CD4-positive, alpha-beta memory T cell (primary cell): Measurements from ENCODE around the gene AKIRIN2. TPM values are rescaled to one million over a fixed set of nuclear protein-coding genes. Genes with fewer than 3 reads are reported as not detected.
"Not testable (repeated sequence)": the region's sequence is repeated elsewhere in the genome, so short reads cannot be mapped to it uniquely, and the experiment has no call there.

Experiments
- CTCF ChIA-PET: fragments of 350-600 bp; sonication (Branson Sonifier 250); formaldehyde crosslinking; loops from one replicate; lab custom pipeline; 2021; ENCODE audit warnings: inconsistent platforms; ENCODE audit not compliant: partially characterized antibody; lab: Charles Lee
- POLR2A ChIA-PET: fragments of 350-600 bp; sonication (Branson Sonifier 250); formaldehyde crosslinking; loops from one replicate; lab custom pipeline; 2021; ENCODE audit not compliant: partially characterized antibody; lab: Charles Lee
- DNase-seq, 5 donors: peaks; one replicate each; pipeline versions ENCODE4 v3.0.0 to v3.0.0-alpha.2; 2020 to 2022; ENCODE audit warnings: mixed read lengths in 1 of 5
- H3K27ac ChIP-seq: one replicate; pipeline ENCODE4 v1.7.0; 2013; ENCODE audit warnings: low read depth, low read length
- H3K27me3 ChIP-seq: 2 replicates; pipeline ENCODE4 v1.7.0; 2013; ENCODE audit warnings: mild to moderate bottlenecking, low read length, moderate library complexity; ENCODE audit not compliant: insufficient read depth
- H3K36me3 ChIP-seq: 2 replicates; pipeline ENCODE4 v1.7.0; 2013; ENCODE audit warnings: mild to moderate bottlenecking, low read length, moderate library complexity; ENCODE audit not compliant: insufficient read depth
- H3K4me1 ChIP-seq: 2 replicates; pipeline ENCODE4 v1.7.0; 2013; ENCODE audit warnings: mild to moderate bottlenecking, low read length, moderate library complexity; ENCODE audit not compliant: insufficient read depth
- H3K4me3 ChIP-seq, 2 donors: one replicate each; pipeline ENCODE4 v1.7.0; 2013; ENCODE audit warnings: low read length in 2 of 2, mild to moderate bottlenecking in 1 of 2
- H3K9me3 ChIP-seq, 2 donors: one replicate each; pipeline ENCODE4 v1.7.0; 2013; ENCODE audit warnings: low read length in 2 of 2, control low read depth in 1 of 2; ENCODE audit not compliant: control insufficient read depth in 1 of 2
- H3K27ac Mint-ChIP-seq, 7 donors: one replicate each; pipeline ENCODE4 v1.8.0; 2020 to 2021; ENCODE audit warnings: mixed read lengths in 7 of 7, mild to moderate bottlenecking in 6 of 7, inconsistent platforms in 3 of 7, moderate library complexity in 3 of 7
- H3K27me3 Mint-ChIP-seq, 2 donors: one replicate each; pipeline ENCODE4 v1.8.0; 2020 to 2021; ENCODE audit warnings: mixed read lengths in 2 of 2
- H3K36me3 Mint-ChIP-seq, 2 donors: one replicate each; pipeline ENCODE4 v1.8.0; 2020 to 2021; ENCODE audit warnings: mixed read lengths in 2 of 2, inconsistent platforms in 1 of 2, mild to moderate bottlenecking in 1 of 2
- H3K4me1 Mint-ChIP-seq, 4 donors: one replicate each; pipeline ENCODE4 v1.8.0; 2020 to 2021; ENCODE audit warnings: mixed read lengths in 4 of 4, mild to moderate bottlenecking in 1 of 4
- H3K4me3 Mint-ChIP-seq, 8 donors: one replicate each; pipeline ENCODE4 v1.8.0; 2020 to 2021; ENCODE audit warnings: mixed read lengths in 8 of 8, mild to moderate bottlenecking in 7 of 8, moderate library complexity in 6 of 8, inconsistent platforms in 3 of 8
- H3K9me3 Mint-ChIP-seq, 8 donors: one replicate each; pipeline ENCODE4 v1.8.0; 2020 to 2021; ENCODE audit warnings: mixed read lengths in 8 of 8, mild to moderate bottlenecking in 5 of 8, inconsistent platforms in 3 of 8, moderate library complexity in 1 of 8
- intact Hi-C: fragments of 100-400 bp; cut with micrococcal nuclease; formaldehyde crosslinking; loops from one replicate; pipeline ENCODE4 v1.15.1; 2023
- polyA plus RNA-seq, 2 donors: library from polyadenylated mRNA; unstranded; fragments of 300-500 nt; fragmentation: Illumina TruSeq; gene quantifications; one replicate each; pipeline ENCODE4 v1.2.3, GENCODE V29; 2021
- total RNA-seq, 2 experiments: library from RNA; stranded (reverse); gene quantifications; one replicate each; pipeline ENCODE4 v1.2.3, GENCODE V29; 2021

AKIRIN2 gene
- total and polyA plus RNA-seq, 4 experiments from 2014 or later, result 49.3 to 69.8 (median 60.2) TPM

- H3K27ac ChIP-seq, H3K27me3 Mint-ChIP-seq, H3K36me3 ChIP-seq, H3K9me3 Mint-ChIP-seq, H3K4me3 Mint-ChIP-seq, DNase-seq, H3K27ac Mint-ChIP-seq, H3K9me3 ChIP-seq, intact Hi-C loops, H3K27me3 ChIP-seq, H3K4me3 ChIP-seq: not testable (repeated sequence)
- peaks cover 81% of the 10 kb centered on the region for H3K4me1 ChIP-seq
- Mint-ChIP-seq H3K4me1 (peaks cover 52 to 97% (median 74%) of the 10 kb centered on the region in 4 donors), H3K36me3 (peaks cover 12 to 24% of the 10 kb centered on the region in 2 donors)
- ChIA-PET CTCF (interaction anchor here (1.6 kb wide), 1 partner anchor 11 kb away, joined by 7 read pairs; no protein-coding TSS in a partner anchor), POLR2A (interaction anchor here (0.8 to 2.8 kb wide), 3 partner anchors 9 to 14 kb away, joined by 3 to 13 read pairs (median 4); partner anchors contain the start of gene AKIRIN2)
These were observed 14.1 kb downstream of the AKIRIN2 start for GRCh38 chr6:87687893-87688292.

GRCh38 chr6:87687296-87687695, 14.7 kb downstream of the AKIRIN2 start:
- Histone ChIP-seq H3K9me3 (no peaks in the 10 kb centered on the region), H3K27ac (no peak overlapping the region), H3K4me3 (no peak overlapping the region), H3K4me1 (peaks cover 80% of the 10 kb centered on the region), H3K27me3 (no peaks in the 10 kb centered on the region), H3K36me3 (no peaks in the 10 kb centered on the region)
- H3K36me3 Mint-ChIP-seq, result peaks cover 12 to 28% of the 10 kb centered on the region in 2 donors
- ChIA-PET CTCF (interaction anchor here (1.6 kb wide), 1 partner anchor 11 kb away, joined by 7 read pairs; no protein-coding TSS in a partner anchor), POLR2A (interaction anchor here (1.0 kb wide), 1 partner anchor 14 kb away, joined by 4 read pairs; the partner anchor contains the start of gene AKIRIN2)
- peaks cover 57 to 97% (median 75%) of the 10 kb centered on the region in 4 donors for H3K4me1 Mint-ChIP-seq
- H3K9me3 Mint-ChIP-seq, result peaks cover 0 to 2% (median 0%) of the 10 kb centered on the region in 8 donors
- intact Hi-C loops, result no loop called here
- no peak for DNase-seq
- no peaks in the 10 kb centered on the region for H3K27me3 Mint-ChIP-seq
- H3K27ac Mint-ChIP-seq, result peak overlapping the region in 3 of 7 donors; percentile 13 to 68 (median 47)
- H3K4me3 Mint-ChIP-seq, result peak overlapping the region in 3 of 8 donors; percentile 9 to 33 (median 28)

- Mint-ChIP-seq H3K4me1 (peaks cover 55 to 97% (median 74%) of the 10 kb centered on the region in 4 donors), H3K27ac (peak overlapping the region in 4 of 7 donors; percentile 13 to 68 (median 38)), H3K4me3 (peak overlapping the region in 4 of 8 donors; percentile 6 to 33 (median 27)), H3K36me3 (peaks cover 12 to 30% of the 10 kb centered on the region in 2 donors)
- H3K4me1 ChIP-seq, result peaks cover 79% of the 10 kb centered on the region
- H3K4me3 ChIP-seq, H3K9me3 ChIP-seq, H3K27me3 ChIP-seq, H3K27ac ChIP-seq, DNase-seq, H3K36me3 ChIP-seq, H3K27me3 Mint-ChIP-seq, H3K9me3 Mint-ChIP-seq, intact Hi-C loops, POLR2A ChIA-PET: not testable (repeated sequence)
- CTCF ChIA-PET, result interaction anchor here (0.7 to 1.6 kb wide), 2 partner anchors 12 to 54 kb away, joined by 3 to 7 read pairs; no protein-coding TSS in a partner anchor
These were observed 15.3 kb downstream of the AKIRIN2 start for GRCh38 chr6:87686636-87687205.

DNA sequence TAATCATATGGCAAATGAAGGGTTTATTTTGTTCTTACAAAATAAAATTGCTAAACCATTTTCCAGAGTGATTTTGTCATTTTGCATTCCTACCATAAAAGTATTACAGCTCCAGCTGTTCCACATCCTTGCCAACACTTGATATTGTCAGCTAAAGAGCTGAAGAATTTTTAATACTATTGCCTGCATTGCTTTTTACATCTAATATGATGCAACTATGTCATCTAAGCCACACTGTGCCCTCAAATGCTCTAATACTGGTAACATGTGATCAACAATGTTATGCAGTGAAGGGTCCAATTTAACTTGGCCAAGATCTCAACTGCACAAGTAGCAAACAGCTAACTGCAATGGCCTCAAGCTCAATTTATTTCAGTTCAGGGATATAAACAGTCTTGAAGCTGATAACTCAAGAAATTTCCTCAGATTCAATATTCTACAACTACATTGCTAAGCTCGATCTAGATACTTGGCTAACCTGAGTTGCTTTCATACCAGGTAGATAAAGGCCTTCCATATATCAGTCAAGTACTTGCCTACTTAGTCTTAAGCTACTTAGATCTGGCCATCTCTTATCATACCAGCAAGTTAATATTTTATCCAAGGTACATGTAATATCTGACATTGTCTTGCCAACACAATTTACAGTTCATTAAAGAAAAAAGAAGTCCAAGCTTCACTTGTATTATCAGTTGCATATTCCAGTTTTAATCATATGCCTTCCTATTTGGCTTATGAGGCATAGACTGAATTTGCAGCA, 17.0 kb downstream of the AKIRIN2 start:
- no peak overlapping the region for H3K4me3 ChIP-seq
- H3K36me3 Mint-ChIP-seq, result peaks cover 21 to 35% of the 10 kb centered on the region in 2 donors
- no peaks in the 10 kb centered on the region for H3K27me3 ChIP-seq
- H3K27ac ChIP-seq, result no peak overlapping the region
- peak overlapping the region in 4 of 7 donors; percentile 3 to 87 (median 54) for H3K27ac Mint-ChIP-seq
- H3K9me3 Mint-ChIP-seq, result peaks cover 0 to 2% (median 0%) of the 10 kb centered on the region in 8 donors
- intact Hi-C loops, result no loop called here
- no peak for DNase-seq
- no peaks in the 10 kb centered on the region for H3K27me3 Mint-ChIP-seq
- ChIA-PET POLR2A (interaction anchor here (1.3 to 5.2 kb wide), 2 partner anchors 13 to 17 kb away, joined by 5 to 27 read pairs; partner anchors contain the start of gene AKIRIN2), CTCF (interaction anchor here (0.6 to 1.2 kb wide), 3 partner anchors 8 to 170 kb away, joined by 3 read pairs; no protein-coding TSS in a partner anchor)
- H3K4me1 ChIP-seq, result peaks cover 64% of the 10 kb centered on the region
- no peaks in the 10 kb centered on the region for H3K9me3 ChIP-seq
- no peaks in the 10 kb centered on the region for H3K36me3 ChIP-seq
- peak overlapping the region in 2 of 8 donors; percentile 5 to 39 for H3K4me3 Mint-ChIP-seq
- peaks cover 44 to 87% (median 64%) of the 10 kb centered on the region in 4 donors for H3K4me1 Mint-ChIP-seq

DNA sequence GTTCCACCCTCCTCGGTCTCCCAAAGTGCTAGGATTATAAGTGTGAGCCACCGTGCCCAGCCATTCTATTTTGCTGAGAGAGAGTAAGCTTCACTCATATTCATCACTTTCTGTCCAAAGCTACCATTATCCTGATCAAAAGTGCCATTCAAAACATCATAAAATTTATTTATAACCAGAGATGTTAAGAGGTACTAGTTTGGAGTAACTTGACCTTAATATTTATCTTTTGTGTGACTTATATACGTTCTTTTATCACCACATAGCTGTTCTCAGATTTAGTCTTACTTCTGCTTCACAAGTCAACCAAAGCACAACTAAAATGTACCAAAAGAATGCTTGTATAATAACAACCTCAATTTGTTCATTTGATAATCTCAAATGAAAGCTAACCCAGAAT, 18.1 kb downstream of the AKIRIN2 start:
- H3K27me3 Mint-ChIP-seq, result no peaks in the 10 kb centered on the region
- H3K36me3 Mint-ChIP-seq, result peaks cover 26 to 40% of the 10 kb centered on the region in 2 donors
- no peak overlapping the region for H3K4me3 ChIP-seq
- H3K27me3 ChIP-seq, result no peaks in the 10 kb centered on the region
- ChIA-PET POLR2A (interaction anchor here (1.3 to 5.2 kb wide), 2 partner anchors 15 to 18 kb away, joined by 5 to 27 read pairs; partner anchors contain the start of gene AKIRIN2), CTCF (interaction anchor here (1.2 kb wide), 1 partner anchor 30 kb away, joined by 3 read pairs; no protein-coding TSS in a partner anchor)
- H3K9me3 ChIP-seq, result no peaks in the 10 kb centered on the region
- peaks cover 47 to 86% (median 62%) of the 10 kb centered on the region in 4 donors for H3K4me1 Mint-ChIP-seq
- intact Hi-C loops, result loop anchor here (2.0 kb wide), 1 partner anchor 17 kb away; no protein-coding TSS in a partner anchor
- H3K27ac ChIP-seq, result no peak overlapping the region
- H3K4me1 ChIP-seq, result peaks cover 58% of the 10 kb centered on the region
- H3K9me3 Mint-ChIP-seq, result peaks cover 0 to 2% (median 0%) of the 10 kb centered on the region in 8 donors
- DNase-seq, result no peak
- H3K36me3 ChIP-seq, result no peaks in the 10 kb centered on the region
- peak overlapping the region in 3 of 8 donors; percentile 7 to 44 (median 27) for H3K4me3 Mint-ChIP-seq
- peak overlapping the region in 4 of 7 donors; percentile 51 to 57 (median 54) for H3K27ac Mint-ChIP-seq

DNA sequence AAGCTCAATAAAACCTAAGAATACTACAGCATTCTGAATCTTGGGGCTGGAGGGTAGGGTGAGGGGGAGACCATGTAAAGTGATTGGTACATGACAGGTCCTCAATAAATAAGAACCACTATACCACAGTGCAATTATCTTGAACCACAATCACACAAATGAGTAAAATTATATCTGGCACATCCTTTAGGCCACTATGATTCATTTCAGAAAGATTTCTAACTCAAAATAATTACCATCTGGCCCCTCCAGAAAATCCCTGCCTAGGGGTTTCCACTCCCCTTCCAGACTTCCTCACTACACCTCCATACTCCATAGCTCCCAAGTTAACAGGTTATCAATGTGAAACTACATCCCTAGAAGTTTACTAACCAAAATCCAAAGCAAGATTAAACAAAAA, 19.7 kb downstream of the AKIRIN2 start:
- no peak for DNase-seq
- Mint-ChIP-seq H3K4me3 (peak overlapping the region in 2 of 8 donors; percentile 43 to 52), H3K4me1 (peaks cover 51 to 83% (median 64%) of the 10 kb centered on the region in 4 donors), H3K27me3 (no peaks in the 10 kb centered on the region), H3K27ac (peak overlapping the region in 6 of 7 donors; percentile 13 to 79 (median 70)), H3K36me3 (peaks cover 33 to 45% of the 10 kb centered on the region in 2 donors), H3K9me3 (peaks cover 0 to 2% (median 0%) of the 10 kb centered on the region in 8 donors)
- H3K27me3 ChIP-seq, result no peaks in the 10 kb centered on the region
- POLR2A ChIA-PET, result interaction anchor here (1.9 to 5.2 kb wide), 2 partner anchors 16 to 20 kb away, joined by 6 to 27 read pairs; partner anchors contain the start of gene AKIRIN2
- peaks cover 9% of the 10 kb centered on the region for H3K36me3 ChIP-seq
- H3K9me3 ChIP-seq, result no peaks in the 10 kb centered on the region
- peaks cover 55% of the 10 kb centered on the region for H3K4me1 ChIP-seq
- CTCF ChIA-PET, result interaction anchor here (1.3 kb wide), 1 partner anchor 10 kb away, joined by 3 read pairs; no protein-coding TSS in a partner anchor
- H3K27ac ChIP-seq, result no peak overlapping the region
- intact Hi-C loops, result loop anchor here (2.0 kb wide), 1 partner anchor 18 kb away; no protein-coding TSS in a partner anchor
- H3K4me3 ChIP-seq, result no peak overlapping the region
